Measurements from ENCODE around the gene MRGPRE.

Gene MRGPRE

DNA sequence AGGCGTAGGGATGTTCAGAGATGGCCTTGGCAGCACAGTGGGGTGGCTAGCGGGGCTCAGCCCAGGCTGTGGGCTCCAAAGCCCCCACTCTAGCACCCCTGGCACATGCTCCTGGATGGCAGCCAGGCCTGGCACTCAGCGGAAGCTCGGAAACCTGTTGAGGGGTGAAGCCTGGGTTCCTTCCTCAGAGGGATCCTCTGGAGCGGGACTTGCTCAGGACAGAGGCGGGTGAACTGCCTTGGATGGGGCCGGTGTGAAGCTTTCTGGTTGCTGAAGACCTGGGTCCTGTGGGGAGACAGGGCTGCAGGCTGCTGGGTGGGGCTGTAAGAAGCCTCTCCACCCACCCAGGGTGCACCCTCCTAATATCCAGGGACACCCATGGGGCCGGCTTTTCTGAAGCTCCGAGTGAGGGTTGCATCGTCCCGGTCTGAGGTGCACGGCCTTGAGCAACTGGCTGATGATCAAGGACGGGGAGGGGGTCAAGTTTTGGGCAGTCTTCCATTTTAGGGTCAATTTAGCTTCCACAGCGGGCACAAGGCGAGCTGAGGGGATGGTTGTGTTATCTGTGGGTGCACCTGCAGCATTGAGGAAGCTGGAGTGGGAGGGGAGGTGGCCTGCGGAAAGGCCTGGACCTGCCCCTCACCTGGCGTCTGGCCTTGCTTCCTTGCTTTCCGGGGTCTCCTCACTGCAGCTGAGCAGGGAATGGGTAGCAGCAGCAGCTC, 5.2 kb downstream of the MRGPRE start:
- no peak for DNase-seq

DNA sequence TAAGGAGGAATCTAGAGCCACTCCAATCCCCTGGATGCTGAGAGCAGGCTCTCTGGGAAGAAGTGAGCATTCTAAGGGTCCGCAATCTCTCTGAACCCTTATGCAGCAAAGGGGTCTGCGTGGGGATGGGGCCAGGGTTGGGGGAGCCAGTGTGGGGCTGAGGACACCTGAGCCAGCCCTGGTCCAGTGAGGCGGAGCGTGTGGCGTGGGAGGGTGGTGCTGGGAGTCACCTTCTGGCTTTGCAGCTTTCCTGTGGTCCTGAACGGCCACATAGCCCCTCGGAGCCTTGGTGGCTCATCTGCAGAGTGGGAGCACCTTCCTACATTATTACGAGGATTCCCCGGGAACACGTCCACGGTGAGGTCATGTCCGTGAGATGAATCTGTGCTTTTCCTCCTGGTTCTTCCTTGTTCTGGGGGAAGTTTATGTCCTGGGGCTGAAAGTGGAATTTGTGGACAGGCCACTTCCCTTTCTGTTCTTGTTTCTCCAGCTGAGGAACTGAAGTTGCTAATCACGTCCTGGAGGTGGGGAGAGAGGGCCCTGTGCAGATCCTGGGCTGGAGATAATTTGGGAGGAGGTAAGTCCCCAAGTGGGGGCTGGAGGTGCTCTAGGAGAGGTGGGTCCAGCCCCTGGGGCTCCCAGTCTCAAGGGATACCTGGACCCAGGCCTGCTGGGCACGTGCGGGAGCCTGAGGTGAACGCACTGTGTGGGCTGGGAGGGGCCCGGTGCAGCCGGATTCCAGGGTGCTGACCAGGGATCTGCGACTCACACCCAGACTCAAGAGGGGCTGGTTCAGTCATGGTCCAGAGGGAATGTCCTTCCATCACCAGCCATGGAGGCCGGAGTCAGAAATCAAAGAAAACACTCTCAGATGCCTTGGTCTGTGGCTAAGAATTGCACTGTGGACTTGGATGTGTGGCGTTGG, 6.1 kb downstream of the MRGPRE start:
- no peak for DNase-seq

- no peak for DNase-seq
These were observed 7.0 kb downstream of the MRGPRE start for GRCh38 chr11:3225159-3225758.

- DNase-seq: peak; percentile 16 to 69
These were observed 7.7 kb downstream of the MRGPRE start for GRCh38 chr11:3224401-3225057.

DNA sequence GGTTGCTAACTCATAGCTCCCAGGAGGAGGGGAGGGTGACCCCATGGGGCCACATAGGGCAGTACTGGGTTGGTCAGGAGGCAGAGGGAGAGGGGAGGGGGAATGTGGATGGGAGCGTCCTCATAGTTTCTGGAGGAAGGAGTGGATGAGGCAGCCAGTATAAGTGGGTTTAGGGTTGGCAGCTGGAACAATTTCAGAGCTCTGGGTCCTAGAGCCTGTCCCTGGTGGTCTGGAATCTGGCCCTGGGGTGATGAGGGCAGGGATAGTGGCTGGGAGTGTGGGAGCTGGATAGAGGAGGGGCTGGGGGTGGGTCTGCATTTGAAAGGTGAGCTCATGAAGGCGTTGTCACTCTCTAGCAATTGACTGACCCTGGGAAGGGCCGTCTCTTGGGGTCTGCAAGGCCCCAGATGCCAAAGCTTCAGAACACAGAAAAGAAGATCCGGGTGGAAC, 8.3 kb downstream of the MRGPRE start:
- DNase-seq: no peak

DNA sequence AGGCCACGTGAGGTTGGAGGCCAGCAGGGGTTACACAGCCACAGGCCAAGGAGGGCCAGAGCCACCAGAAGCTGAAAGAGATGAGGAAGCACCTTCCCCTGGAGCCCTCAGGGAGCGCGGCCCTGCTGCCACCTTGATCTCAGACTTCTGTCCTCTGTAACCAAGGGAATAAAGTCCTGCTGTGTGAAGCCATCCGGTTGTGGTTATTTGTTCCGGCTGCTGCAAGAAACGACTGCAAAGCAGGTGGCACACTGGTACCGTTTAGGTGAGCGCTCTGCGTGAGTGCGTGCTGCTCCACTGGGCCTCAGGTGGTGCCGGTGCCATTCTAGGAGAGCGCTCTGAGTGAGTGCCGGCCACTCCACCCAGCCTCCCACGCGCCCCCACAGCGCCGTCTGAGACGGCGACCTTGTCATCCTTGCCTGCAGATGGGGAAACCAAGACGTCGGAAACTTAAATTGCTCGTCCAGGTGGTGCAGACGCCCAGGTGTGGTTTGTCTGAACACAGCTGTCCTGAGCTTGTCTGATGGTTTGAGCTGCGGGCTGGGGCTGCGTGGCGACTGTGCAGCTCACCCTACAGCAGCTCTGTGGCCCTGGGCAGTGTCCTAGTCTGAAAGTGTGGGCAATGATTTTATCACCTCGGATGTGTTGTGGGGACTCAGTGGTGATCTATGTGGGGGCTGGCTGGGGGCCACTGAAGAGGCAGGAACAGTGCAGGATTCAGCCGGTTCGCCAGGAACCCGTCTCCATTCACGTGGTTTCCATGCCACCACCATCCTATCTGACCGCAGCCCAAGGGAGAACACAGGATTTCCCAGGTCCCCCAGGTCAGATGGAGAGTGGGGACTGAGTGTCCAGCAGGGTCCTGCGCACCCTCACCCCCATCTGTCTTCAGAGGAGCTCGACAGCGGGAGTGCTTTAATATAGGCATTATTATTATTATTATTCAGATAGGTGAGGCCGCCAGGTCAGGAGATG, 9.0 kb downstream of the MRGPRE start:
- DNase-seq: no peak

GRCh38 chr11:3222003-3222855, 10.0 kb downstream of the MRGPRE start:
- no peak for DNase-seq

GRCh38 chr11:3221408-3222002, 10.7 kb downstream of the MRGPRE start:
- DNase-seq: no peak

GRCh38 chr11:3220521-3221407, 11.5 kb downstream of the MRGPRE start:
- no peak for DNase-seq

- no peak for DNase-seq
These were observed 12.1 kb downstream of the MRGPRE start for GRCh38 chr11:3220101-3220500.

DNA sequence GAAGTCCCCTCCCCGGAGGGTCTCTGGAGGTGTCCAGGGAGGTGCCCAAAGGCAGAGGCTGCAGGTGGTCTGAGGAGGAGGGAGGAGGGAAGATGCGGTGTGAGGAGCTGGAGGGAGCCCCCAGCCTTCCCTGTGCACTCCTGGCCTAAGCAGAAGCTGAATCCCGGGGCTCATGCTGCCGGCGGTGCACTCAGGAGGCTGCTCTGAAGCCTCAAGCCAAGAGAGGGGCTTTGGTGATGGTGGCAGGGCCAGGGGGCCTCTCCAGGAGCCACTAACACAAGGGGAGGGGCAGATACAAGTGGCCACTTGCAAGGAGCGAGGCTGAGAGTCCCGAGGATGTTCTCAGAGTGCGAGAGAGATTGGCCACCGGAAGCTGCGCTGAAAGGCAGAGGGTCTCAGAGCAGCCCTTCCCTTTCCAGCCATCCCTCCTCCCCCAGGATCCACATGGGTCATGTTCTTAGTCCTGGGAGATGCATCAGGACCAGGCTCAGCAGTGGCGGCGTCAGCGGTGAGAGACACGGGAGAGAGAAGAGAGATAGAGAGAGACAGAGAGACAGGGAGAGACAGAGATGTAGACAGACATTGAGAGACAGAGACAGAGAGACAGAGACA, 12.8 kb downstream of the MRGPRE start:
- DNase-seq: no peak

DNA sequence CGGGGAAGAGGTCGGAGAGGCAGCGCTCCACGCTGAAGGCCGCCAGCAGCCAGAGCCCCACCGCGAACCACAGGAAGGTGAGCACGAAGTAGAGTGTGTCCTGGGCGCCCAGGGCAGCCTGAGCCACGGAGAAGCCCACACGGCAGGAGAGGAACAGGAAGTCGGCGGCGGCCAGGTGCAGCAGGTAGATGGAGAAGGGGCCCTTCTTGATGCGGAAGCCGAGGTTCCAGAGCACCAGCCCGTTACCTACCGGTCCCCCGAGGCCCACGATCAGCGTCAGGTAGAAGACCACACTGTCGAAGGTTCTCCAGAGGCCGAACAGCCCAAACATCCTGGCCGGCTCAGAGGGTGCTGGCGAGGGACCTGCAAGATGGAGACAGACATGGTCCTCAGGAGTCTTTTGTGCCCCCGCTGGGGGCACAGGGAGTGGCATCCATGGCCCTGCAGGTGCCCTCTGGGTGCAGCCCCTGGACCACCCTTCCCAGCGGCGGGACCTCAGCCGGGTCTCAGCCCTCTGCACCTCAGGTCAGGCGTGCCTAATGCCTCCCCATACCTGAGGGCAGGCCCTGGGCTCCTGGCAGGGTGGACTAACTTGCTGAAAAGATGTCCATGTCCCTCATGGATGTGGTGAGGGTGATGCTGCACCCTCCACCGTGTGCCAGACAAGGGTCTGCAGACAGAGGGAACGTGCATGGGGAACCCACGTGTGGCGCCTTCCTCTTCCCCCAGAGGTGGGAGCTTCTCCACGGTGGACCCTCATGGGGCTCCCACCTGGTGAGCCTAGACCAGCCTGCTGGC, 13.5 kb downstream of the MRGPRE start, which contains the start of gene MRGPRG:
Gene MRGPRG, minus strand, starts transcription at position 331 of the 798 bp plus-strand sequence. Its CDS starts 0 bp downstream, at position 331.
- no peak for DNase-seq

DNA sequence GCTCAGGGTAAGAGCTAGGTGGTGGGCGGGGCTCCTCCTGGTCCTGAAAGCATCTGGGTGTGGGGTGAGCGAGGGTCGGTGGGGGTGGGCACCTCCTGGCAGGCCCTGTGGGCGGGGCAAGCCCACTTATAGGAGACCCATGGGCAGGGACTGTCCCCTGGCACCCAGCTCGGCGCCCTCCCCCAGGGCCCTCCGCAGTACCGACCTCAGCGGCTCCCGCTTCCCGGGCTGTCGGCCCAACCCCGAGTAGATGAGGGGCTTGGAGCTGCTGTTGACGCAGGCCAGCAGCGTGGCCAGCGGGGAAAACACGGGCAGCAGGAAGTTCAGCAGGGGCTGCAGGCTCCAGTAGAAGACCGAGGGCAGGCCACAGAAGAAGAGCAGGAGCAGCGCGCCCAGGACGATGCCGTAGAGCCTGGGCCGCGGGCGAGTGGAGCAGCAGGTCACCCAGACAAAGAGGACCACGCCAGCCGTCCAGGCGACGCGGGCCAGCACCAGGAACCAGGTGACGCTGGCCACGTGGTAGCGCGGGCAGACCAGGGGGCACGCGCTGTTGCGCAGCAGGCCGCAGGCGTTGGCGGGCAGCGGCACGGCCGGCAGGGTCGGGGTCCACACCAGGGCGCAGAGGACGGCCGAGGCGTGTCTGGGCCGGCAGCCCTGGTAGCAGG, 14.3 kb downstream of the MRGPRE start:
- no peak for DNase-seq

DNA sequence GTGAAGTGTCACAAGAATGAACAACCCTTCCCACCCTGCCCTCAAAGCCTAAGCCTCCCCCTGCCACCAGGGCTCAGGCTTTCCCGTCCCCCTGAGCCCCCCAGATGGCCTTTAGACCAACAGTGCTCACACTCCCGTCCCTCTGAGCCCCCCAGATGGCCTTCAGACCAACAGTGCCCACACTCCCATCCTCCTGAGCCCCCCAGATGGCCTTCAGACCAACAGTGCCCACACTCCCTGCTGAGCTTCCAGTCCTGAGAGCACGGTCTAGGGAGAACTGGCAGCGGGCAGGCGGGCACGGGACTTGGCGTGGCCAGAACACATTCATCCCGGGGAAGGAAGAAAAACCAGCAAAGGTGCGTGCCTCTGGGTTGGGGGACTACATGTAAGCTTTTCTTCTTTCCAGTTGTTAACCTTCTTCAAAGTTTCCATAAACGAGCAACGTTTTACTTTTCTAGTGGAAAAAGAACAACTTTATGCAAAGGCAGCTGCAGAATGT, 16.1 kb downstream of the MRGPRE start:
- no peak for DNase-seq

- no peak for DNase-seq
These were observed 16.7 kb downstream of the MRGPRE start for GRCh38 chr11:3215346-3216026.

DNA sequence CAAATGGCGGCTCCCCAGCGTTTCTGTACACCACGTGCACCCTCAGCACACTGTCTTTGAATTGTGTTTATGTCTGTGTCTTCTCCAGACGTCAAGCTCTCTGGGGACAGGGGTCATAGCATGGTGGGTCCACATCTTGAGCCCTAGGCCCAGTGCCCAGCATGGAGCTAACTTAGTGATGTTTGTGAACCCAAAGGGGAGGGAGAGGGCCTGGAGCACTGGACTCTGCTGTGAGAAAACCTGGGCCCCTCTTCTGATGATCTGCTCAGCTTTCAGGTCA, 17.9 kb downstream of the MRGPRE start:
- DNase-seq: no peak

All from NCI-H526 (cell line).